Measurements from ENCODE around the gene TSC22D2. TPM values are rescaled to one million over a fixed set of nuclear protein-coding genes. Genes with fewer than 3 reads are reported as not detected.

TSC22D2 gene
- total RNA-seq (2014; rRNA removed; shearing (Covaris generic)) = 5.8 and 7.2 TPM in 2 replicates

GRCh38 chr3:150408221-150409124 is at the start of gene TSC22D2:
Gene TSC22D2, plus strand, starts transcription at chr3:150408298. Its CDS starts 1,053 bp downstream, at chr3:150409351.
- peak; percentile 93 for DNase-seq (ENCODE audit: low spot score)

- DNase-seq (ENCODE audit: low spot score) = no peak
Observed at GRCh38 chr3:150359381-150359780, 48.7 kb upstream of the TSC22D2 start.

GRCh38 chr3:150360966-150361365 is 47.1 kb upstream of the TSC22D2 start:
- no peak for DNase-seq (ENCODE audit: low spot score)

GRCh38 chr3:150362515-150363302 is 45.4 kb upstream of the TSC22D2 start:
- no peak for DNase-seq (ENCODE audit: low spot score)

- no peak for DNase-seq (ENCODE audit: low spot score)
Observed at GRCh38 chr3:150363420-150363819, 44.7 kb upstream of the TSC22D2 start.

GRCh38 chr3:150365132-150365604 is 42.9 kb upstream of the TSC22D2 start:
- DNase-seq (ENCODE audit: low spot score) = peak; percentile 89

- DNase-seq (ENCODE audit: low spot score) = no peak
Observed at GRCh38 chr3:150367757-150368156, 40.3 kb upstream of the TSC22D2 start.

GRCh38 chr3:150370122-150370602 is 37.9 kb upstream of the TSC22D2 start:
- peak; percentile 97 for DNase-seq (ENCODE audit: low spot score)

- DNase-seq (ENCODE audit: low spot score) = no peak
Observed at GRCh38 chr3:150370999-150371398, 37.1 kb upstream of the TSC22D2 start.

GRCh38 chr3:150371741-150372254 is 36.3 kb upstream of the TSC22D2 start:
- DNase-seq (ENCODE audit: low spot score) = peak; percentile 98

- no peak for DNase-seq (ENCODE audit: low spot score)
Observed at GRCh38 chr3:150372320-150372719, 35.8 kb upstream of the TSC22D2 start.

- peak; percentile 62 for DNase-seq (ENCODE audit: low spot score)
Observed at GRCh38 chr3:150372722-150373121, 35.4 kb upstream of the TSC22D2 start.

GRCh38 chr3:150373234-150373875 is 34.7 kb upstream of the TSC22D2 start:
- no peak for DNase-seq (ENCODE audit: low spot score)

GRCh38 chr3:150374975-150375374 is 33.1 kb upstream of the TSC22D2 start:
- DNase-seq (ENCODE audit: low spot score) = no peak

- peak; percentile 48 for DNase-seq (ENCODE audit: low spot score)
Observed at GRCh38 chr3:150376001-150376848, 31.9 kb upstream of the TSC22D2 start.

GRCh38 chr3:150377601-150378300 is 30.3 kb upstream of the TSC22D2 start:
- no peak for DNase-seq (ENCODE audit: low spot score)

- DNase-seq (ENCODE audit: low spot score) = no peak
Observed at GRCh38 chr3:150378301-150378748, 29.8 kb upstream of the TSC22D2 start.

GRCh38 chr3:150379469-150379868 is 28.6 kb upstream of the TSC22D2 start:
- DNase-seq (ENCODE audit: low spot score) = no peak

- DNase-seq (ENCODE audit: low spot score) = no peak
Observed at GRCh38 chr3:150384296-150385212, 23.5 kb upstream of the TSC22D2 start.
